CD4-positive, alpha-beta T cell treated with Interferon alpha-2 for 1 hour (primary cell): ENCODE results near the gene OTUD7B.
"Not testable (repeated sequence)": the region's sequence is repeated elsewhere in the genome, so short reads cannot be mapped to it uniquely, and the experiment has no call there.

Source experiments
- DNase-seq, 2 donors: peaks; one replicate each; pipeline ENCODE4 v3.0.0-alpha.2; 2020 to 2022

OTUD7B gene

GRCh38 chr1:150010393-150011115, at the start of gene OTUD7B:
TSS of gene OTUD7B (minus strand) at chr1:150010726. CDS start at chr1:149977510, 33,216 bp downstream.
- DNase-seq: peak; percentile 55 to 72

- no peak for DNase-seq
Observed at GRCh38 chr1:150060260-150060659, 49.7 kb upstream of the OTUD7B start.

- DNase-seq: no peak
Observed at GRCh38 chr1:150056407-150056806, 45.9 kb upstream of the OTUD7B start.

DNA sequence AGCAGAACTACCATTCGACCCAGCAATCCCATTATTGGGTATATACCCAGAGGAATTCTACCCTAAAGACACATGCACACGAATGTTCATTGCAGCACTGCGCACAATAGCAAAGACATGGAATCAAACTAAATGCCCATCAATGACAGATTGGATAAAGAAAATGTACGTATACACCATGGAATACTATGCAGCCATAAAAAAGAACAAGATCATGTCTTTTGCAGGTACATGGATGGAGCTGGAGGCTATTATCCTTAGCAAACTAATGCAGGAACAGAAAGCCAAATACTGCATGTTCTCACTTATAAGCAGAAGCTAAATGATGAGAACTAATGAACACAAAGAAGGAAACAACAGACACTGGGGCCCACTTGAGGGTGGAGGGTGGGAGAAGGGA, 45.0 kb upstream of the OTUD7B start:
- DNase-seq: not testable (repeated sequence)

DNA sequence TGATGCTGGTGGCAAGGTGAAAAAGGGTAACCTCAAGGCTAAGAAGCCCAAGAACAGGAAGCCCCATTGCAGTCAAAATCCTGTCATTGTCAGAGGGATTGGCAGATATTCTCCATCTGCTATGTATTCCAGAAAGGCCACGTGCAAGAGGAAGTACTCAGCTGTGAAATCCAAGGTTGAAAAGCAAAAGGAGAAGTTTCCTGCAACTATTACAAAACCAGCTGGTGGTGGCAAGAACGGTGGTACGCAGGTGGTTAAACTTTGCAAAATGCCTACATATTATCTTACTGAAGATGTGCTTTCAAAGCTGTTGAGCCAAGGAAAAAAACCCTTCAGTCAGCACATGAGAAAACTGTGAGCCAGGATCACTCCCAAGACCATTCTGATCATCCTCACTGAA, 43.4 kb upstream of the OTUD7B start:
- peak in 1 of 2 donors; percentile 8 for DNase-seq

- DNase-seq: not testable (repeated sequence)
Observed at GRCh38 chr1:150051905-150052412, 41.4 kb upstream of the OTUD7B start.

GRCh38 chr1:150051089-150051373, 40.5 kb upstream of the OTUD7B start:
- DNase-seq: no peak

GRCh38 chr1:150049926-150050325, 39.4 kb upstream of the OTUD7B start:
- no peak for DNase-seq

DNA sequence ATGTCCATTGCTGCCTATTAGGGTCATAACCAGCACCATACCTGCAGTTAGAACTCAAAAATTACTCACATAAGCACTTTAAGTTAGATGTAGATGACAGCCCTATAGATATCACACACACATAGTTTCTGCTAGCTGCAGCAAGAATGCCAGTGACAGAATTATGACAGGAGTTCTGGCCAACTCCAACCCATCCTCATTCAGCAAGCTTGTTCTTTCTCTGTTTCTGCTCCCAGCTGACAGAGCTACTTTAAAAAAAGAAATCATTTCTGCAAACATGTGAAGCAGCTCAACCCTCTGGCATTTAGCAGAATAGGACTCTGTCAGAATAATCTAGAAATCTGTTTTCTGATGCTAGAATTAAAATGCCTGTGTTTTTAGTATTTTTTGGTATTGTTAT, 23.8 kb upstream of the OTUD7B start:
- DNase-seq: no peak

- no peak for DNase-seq
Observed at GRCh38 chr1:150028322-150028721, 17.8 kb upstream of the OTUD7B start.

DNA sequence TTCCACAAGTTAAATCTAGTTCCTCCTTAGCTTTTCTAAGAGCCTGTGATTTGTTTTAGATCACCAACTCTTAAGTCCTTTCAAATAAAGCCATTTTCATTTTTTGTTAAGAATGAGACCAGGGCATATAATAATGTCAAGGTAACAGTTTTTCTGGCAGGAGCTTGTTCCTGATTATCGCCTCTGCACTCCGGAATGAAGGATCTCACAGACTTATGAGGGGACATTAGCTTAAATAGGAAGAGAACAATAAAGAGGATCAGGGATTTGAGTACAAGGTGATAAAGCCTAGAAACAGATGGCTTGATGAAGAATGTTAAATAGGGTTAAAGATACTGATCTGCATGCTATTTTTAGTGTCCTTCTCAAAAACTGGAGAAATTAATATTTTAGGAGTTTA, 13.6 kb upstream of the OTUD7B start:
- no peak for DNase-seq

DNA sequence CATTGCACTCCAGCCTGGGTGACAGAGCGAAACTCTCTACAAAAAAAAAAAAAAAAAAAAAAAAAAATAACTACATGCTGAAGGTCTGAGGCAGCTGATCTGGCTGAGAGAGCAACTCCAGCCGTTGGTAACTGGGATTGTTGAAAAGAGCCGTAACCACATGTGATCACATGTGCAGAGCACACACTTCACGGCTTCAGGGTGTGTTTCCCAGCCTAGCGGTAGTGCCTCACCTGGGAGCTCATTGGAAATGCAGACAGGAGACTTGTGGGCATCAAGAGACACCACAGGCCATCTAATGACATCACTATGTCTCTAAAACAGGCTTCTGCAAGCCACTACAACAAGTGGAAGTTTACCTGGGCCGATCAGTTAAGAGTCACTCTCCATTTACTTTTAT, 11.8 kb upstream of the OTUD7B start:
- DNase-seq: no peak

- no peak for DNase-seq
Observed at GRCh38 chr1:150021191-150021694, 10.7 kb upstream of the OTUD7B start.

DNA sequence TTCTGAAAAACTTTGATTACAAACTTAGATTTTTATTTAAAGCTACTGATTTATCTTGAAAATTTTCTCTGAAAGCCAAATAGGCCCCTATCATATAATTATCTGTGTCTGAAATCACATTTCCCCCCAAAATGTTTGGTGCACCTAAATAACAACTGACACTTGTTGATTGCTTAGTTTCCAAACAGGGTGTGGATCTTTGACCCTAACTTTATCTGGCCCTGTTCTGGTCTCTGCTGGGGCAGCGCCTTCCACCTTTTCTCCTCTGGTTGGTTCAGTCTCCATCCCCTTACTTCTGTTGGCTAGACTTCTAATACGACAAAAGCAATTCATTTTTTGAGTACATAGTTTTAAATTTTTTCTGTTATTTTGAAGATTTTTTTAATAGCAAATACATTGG, 10.2 kb upstream of the OTUD7B start:
- no peak for DNase-seq

- DNase-seq: no peak
Observed at GRCh38 chr1:150018165-150018564, 7.6 kb upstream of the OTUD7B start.

- DNase-seq: no peak
Observed at GRCh38 chr1:150017206-150017750, 6.8 kb upstream of the OTUD7B start.

- no peak for DNase-seq
Observed at GRCh38 chr1:150015651-150016131, 5.2 kb upstream of the OTUD7B start.

GRCh38 chr1:150012611-150013010, 2.1 kb upstream of the OTUD7B start:
- DNase-seq: no peak

GRCh38 chr1:150009604-150010392, 728 bp downstream of the OTUD7B start:
- peak in 1 of 2 donors; percentile 43 for DNase-seq

- no peak for DNase-seq
Observed at GRCh38 chr1:150008699-150009098, 1.8 kb downstream of the OTUD7B start.

- DNase-seq: no peak
Observed at GRCh38 chr1:150006881-150007421, 3.6 kb downstream of the OTUD7B start.

- DNase-seq: no peak
Observed at GRCh38 chr1:150005606-150006005, 4.9 kb downstream of the OTUD7B start.

DNA sequence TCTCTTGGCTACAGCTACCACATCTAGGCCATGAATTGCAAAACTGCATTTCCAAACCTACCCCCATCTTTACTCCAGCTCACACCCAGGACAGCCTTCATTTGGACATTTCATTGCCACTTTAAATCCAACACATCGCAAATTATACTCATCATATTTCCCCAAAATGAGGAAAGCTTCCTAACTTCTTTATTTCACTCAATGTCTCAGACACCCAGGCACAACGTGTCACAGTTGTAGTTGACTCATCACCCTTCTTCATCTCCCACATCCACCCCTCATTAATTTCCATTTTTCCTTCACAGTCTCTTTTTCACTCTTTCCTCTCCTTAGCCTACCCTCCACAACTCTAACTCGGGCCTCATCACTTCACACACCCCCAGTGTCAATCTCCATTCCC, 6.7 kb downstream of the OTUD7B start:
- DNase-seq: no peak
